NT2/D1 (cell line): ENCODE data around the gene C10orf67.

ENCODE experiments used
- SUZ12 ChIP-seq: IDR thresholded peaks from 2 replicates; pipeline ENCODE4 v1.6.1; 2011; ENCODE audit not compliant: insufficient read length, insufficient read depth; ENCODE audit errors: extremely low read depth
- YY1 ChIP-seq: IDR thresholded peaks from 2 replicates; pipeline ENCODE4 v1.6.1; 2011; ENCODE audit not compliant: insufficient read length, insufficient read depth
- ZNF274 ChIP-seq: IDR thresholded peaks from 2 replicates; pipeline ENCODE4 v1.6.1; 2011; ENCODE audit warnings: mild to moderate bottlenecking, low read depth, low read length

- TF ChIP-seq SUZ12 (no peak), YY1 (no peak), ZNF274 (no peak)
These were observed 18.5 kb upstream of the C10orf67 start for GRCh38 chr10:23362879-23363792.
